ENCODE data around the gene AOC2. TPM values are rescaled to one million over a fixed set of nuclear protein-coding genes. Genes with fewer than 3 reads are reported as not detected.
"Not testable (repeated sequence)": the region's sequence is repeated elsewhere in the genome, so short reads cannot be mapped to it uniquely, and the experiment has no call there.

AOC2 gene
- polyA plus RNA-seq, 1 donor (not counting 4 experiments of a cell fraction or from before 2014, with no cell fraction given) = 0.94 TPM

- Histone ChIP-seq H3K27me3 (ENCODE audit: control insufficient read depth, extremely low read depth, insufficient read depth, low read length) (no peaks in the 10 kb centered on the region), H2AFZ (ENCODE audit: control insufficient read depth, low read length) (no peak overlapping the region), H3K27ac (ENCODE audit: control insufficient read depth, insufficient read depth, low read length) (no peak overlapping the region), H4K20me1 (ENCODE audit: control insufficient read depth, extremely low read depth, insufficient read depth, low read length) (no peaks in the 10 kb centered on the region), H3K9ac (ENCODE audit: control insufficient read depth, extremely low read depth, insufficient read depth, low read length) (no peak overlapping the region), H3K4me1 (ENCODE audit: control insufficient read depth, extremely low read depth, insufficient read depth, low read length) (no peaks in the 10 kb centered on the region), H3K9me1 (ENCODE audit: control insufficient read depth, extremely low read depth, insufficient read depth, low read length) (no peaks in the 10 kb centered on the region), H3K9me3 (ENCODE audit: control insufficient read depth, low read depth, low read length) (no peaks in the 10 kb centered on the region), H3K4me2 (ENCODE audit: control insufficient read depth, extremely low read depth, insufficient read depth, low read depth, low read length) (no peak overlapping the region), H3K79me2 (ENCODE audit: control insufficient read depth, insufficient read depth, low read length) (no peaks in the 10 kb centered on the region), H3K36me3 (ENCODE audit: control insufficient read depth in 2 of 2, extremely low read depth in 1 of 2, insufficient read depth in 2 of 2, low read length in 2 of 2) (no peaks in the 10 kb centered on the region), H3K4me3 (ENCODE audit: control insufficient read depth in 2 of 3, extremely low read depth in 1 of 3, insufficient read depth in 2 of 3, low read depth in 1 of 3, low read length in 3 of 3) (no peak overlapping the region)
- TF ChIP-seq EZH2 (IDR thresholded peaks at IDR 0.05; ENCODE audit: low read length) (no peak), CTCF (optimal IDR thresholded peaks at IDR 0.05 in 1 of 3, IDR thresholded peaks at IDR 0.05 in 1 of 3, conservative IDR thresholded peaks at IDR 0.05 in 1 of 3; ENCODE audit: extremely low read depth in 1 of 3, insufficient read depth in 2 of 3, low read length in 3 of 3) (no peak)
- dilution Hi-C loops (cut with MboI; ENCODE audit: extremely low pct_ligation_motif_present, low sequenced_read_pairs) = no loop called here
- FAIRE-seq = no peak
- DNase-seq (ENCODE audit: low read depth, low spot score) = no peak
Observed at GRCh38 chr17:42855048-42855596, 10.7 kb downstream of the AOC2 start.

GRCh38 chr17:42856093-42856492 lies 11.7 kb downstream of the AOC2 start:
- H4K20me1 ChIP-seq (ENCODE audit: control insufficient read depth, extremely low read depth, insufficient read depth, low read length); H3K4me1 ChIP-seq (ENCODE audit: control insufficient read depth, extremely low read depth, insufficient read depth, low read length); H3K4me2 ChIP-seq (ENCODE audit: control insufficient read depth, extremely low read depth, insufficient read depth, low read depth, low read length); H3K27me3 ChIP-seq (ENCODE audit: control insufficient read depth, extremely low read depth, insufficient read depth, low read length); DNase-seq (ENCODE audit: low read depth, low spot score); H3K9me3 ChIP-seq (ENCODE audit: control insufficient read depth, low read depth, low read length); H3K9ac ChIP-seq (ENCODE audit: control insufficient read depth, extremely low read depth, insufficient read depth, low read length); H3K27ac ChIP-seq (ENCODE audit: control insufficient read depth, insufficient read depth, low read length); dilution Hi-C loops (cut with MboI; ENCODE audit: extremely low pct_ligation_motif_present, low sequenced_read_pairs); H3K4me3 ChIP-seq (ENCODE audit: control insufficient read depth in 2 of 3, extremely low read depth in 1 of 3, insufficient read depth in 2 of 3, low read depth in 1 of 3, low read length in 3 of 3); FAIRE-seq; H3K36me3 ChIP-seq (ENCODE audit: control insufficient read depth in 2 of 2, extremely low read depth in 1 of 2, insufficient read depth in 2 of 2, low read length in 2 of 2); H3K79me2 ChIP-seq (ENCODE audit: control insufficient read depth, insufficient read depth, low read length); H3K9me1 ChIP-seq (ENCODE audit: control insufficient read depth, extremely low read depth, insufficient read depth, low read length); H2AFZ ChIP-seq (ENCODE audit: control insufficient read depth, low read length): not testable (repeated sequence)

- H3K4me2 ChIP-seq (ENCODE audit: control insufficient read depth, extremely low read depth, insufficient read depth, low read depth, low read length); H3K4me1 ChIP-seq (ENCODE audit: control insufficient read depth, extremely low read depth, insufficient read depth, low read length); H3K36me3 ChIP-seq (ENCODE audit: control insufficient read depth in 2 of 2, extremely low read depth in 1 of 2, insufficient read depth in 2 of 2, low read length in 2 of 2); dilution Hi-C loops (cut with MboI; ENCODE audit: extremely low pct_ligation_motif_present, low sequenced_read_pairs); H3K9me3 ChIP-seq (ENCODE audit: control insufficient read depth, low read depth, low read length); DNase-seq (ENCODE audit: low read depth, low spot score); H3K27ac ChIP-seq (ENCODE audit: control insufficient read depth, insufficient read depth, low read length); H3K9me1 ChIP-seq (ENCODE audit: control insufficient read depth, extremely low read depth, insufficient read depth, low read length); H3K79me2 ChIP-seq (ENCODE audit: control insufficient read depth, insufficient read depth, low read length); H3K27me3 ChIP-seq (ENCODE audit: control insufficient read depth, extremely low read depth, insufficient read depth, low read length); H4K20me1 ChIP-seq (ENCODE audit: control insufficient read depth, extremely low read depth, insufficient read depth, low read length); H3K4me3 ChIP-seq (ENCODE audit: control insufficient read depth in 2 of 3, extremely low read depth in 1 of 3, insufficient read depth in 2 of 3, low read depth in 1 of 3, low read length in 3 of 3); H3K9ac ChIP-seq (ENCODE audit: control insufficient read depth, extremely low read depth, insufficient read depth, low read length); FAIRE-seq; H2AFZ ChIP-seq (ENCODE audit: control insufficient read depth, low read length): not testable (repeated sequence)
Observed at GRCh38 chr17:42856516-42856915, 12.1 kb downstream of the AOC2 start.
